ENCODE data around the gene GEMIN4. TPM values are rescaled to one million over a fixed set of nuclear protein-coding genes. Genes with fewer than 3 reads are reported as not detected.

Gene GEMIN4
- total RNA-seq, result 10 to 100 TPM; 15.4 to 21.2 (median 19.0) TPM

DNA sequence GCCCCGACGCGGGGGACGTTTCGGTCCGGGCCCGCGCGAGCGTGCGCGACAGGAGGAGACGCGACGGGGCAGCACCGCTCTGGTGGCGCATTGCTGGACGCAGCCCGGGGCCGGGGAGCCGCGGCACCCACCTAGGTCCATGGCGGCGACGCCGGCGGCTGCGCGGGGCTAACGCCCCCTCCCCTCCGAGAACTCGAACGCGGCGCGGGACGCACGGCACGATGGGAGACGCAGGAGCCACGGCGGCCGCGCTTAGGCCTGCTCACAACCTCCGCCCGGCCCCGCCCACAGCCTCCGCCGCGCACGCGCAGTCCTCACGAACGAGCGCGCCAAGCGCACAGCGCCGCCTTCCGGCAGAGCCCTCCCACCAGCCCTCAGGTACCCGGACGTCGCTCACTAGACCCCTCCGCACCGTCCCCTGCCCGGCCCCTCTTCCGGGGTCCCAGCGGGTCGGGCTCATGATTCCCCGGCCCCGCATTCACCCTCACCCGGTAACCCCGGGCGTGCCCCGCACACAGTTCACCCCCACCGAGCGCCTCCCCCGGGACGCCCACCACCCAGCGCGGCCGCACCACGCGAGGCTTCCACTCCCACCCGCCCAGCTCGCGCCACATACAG, at the start of gene GEMIN4:
TSS of gene GEMIN4 (minus strand) at position 263 of the 618 bp plus-strand sequence. CDS start at position 141, 122 bp downstream.
- peak; percentile 89 to 91 for TF ChIP-seq POLR2AphosphoS5 (IDR thresholded peaks at IDR 0.05)
- peak; percentile 62 for TF ChIP-seq POLR2A (IDR thresholded peaks at IDR 0.05; ENCODE audit: low read depth)
- TF ChIP-seq, protein P1, sequence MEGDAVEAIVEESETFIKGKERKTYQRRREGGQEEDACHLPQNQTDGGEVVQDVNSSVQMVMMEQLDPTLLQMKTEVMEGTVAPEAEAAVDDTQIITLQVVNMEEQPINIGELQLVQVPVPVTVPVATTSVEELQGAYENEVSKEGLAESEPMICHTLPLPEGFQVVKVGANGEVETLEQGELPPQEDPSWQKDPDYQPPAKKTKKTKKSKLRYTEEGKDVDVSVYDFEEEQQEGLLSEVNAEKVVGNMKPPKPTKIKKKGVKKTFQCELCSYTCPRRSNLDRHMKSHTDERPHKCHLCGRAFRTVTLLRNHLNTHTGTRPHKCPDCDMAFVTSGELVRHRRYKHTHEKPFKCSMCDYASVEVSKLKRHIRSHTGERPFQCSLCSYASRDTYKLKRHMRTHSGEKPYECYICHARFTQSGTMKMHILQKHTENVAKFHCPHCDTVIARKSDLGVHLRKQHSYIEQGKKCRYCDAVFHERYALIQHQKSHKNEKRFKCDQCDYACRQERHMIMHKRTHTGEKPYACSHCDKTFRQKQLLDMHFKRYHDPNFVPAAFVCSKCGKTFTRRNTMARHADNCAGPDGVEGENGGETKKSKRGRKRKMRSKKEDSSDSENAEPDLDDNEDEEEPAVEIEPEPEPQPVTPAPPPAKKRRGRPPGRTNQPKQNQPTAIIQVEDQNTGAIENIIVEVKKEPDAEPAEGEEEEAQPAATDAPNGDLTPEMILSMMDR (IDR thresholded peaks at IDR 0.05), result peak in 2 of 3 experiments; percentile 95 to 97
- TF ChIP-seq EP300 (IDR thresholded peaks at IDR 0.05), result no peak
- under 1% methylated on average over 30 of the region's 87 CpGs for WGBS
- intact Hi-C loops (cut with DNase I), result loop anchor here (5.0 kb wide), 1 partner anchor 35 kb away; no protein-coding TSS in a partner anchor

DNA sequence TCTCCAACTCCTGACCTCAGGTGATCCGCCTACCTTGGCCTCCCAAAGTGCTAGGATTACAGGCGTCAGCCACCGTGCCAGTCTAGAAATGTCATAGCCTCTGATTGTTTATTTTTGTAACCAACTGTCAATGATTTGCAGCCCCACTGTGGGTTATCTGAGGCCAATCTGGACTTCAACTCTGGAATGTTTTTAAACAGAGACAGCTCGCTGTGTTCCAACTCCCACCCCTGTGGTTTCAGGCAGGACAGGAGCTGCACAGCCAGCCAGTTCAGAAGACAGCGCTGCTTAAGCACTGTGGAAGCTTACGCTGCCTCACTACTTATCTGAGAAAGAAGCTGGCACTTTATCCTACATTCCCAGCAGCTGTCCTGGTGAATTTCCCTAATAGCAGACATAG, 49.6 kb upstream of the GEMIN4 start:
- Histone ChIP-seq H3K4me1 (no peaks in the 10 kb centered on the region), H3K27me3 (no peaks in the 10 kb centered on the region), H3K27ac (replicated peaks in 1 of 4) (no peak overlapping the region), H3K9me3 (no peaks in the 10 kb centered on the region), H3K4me3 (no peak overlapping the region), H3K36me3 (peaks cover 3 to 66% (median 36%) of the 10 kb centered on the region in 4 donors)
- intact Hi-C loops (cut with DNase I), result no loop called here
- WGBS, result 73% methylated on average over 6 of the region's 6 CpGs
- DNase-seq (ENCODE audit: extremely low spot score), result no peak
- no peak for TF ChIP-seq EP300 (IDR thresholded peaks at IDR 0.05)
- no peak for TF ChIP-seq POLR2A (IDR thresholded peaks at IDR 0.05; ENCODE audit: low read depth)
- TF ChIP-seq POLR2AphosphoS5 (IDR thresholded peaks at IDR 0.05), result no peak
- TF ChIP-seq, protein P1 (IDR thresholded peaks at IDR 0.05), result no peak

More for the DNA sequence above, at the start of gene GEMIN4:
- Histone ChIP-seq H3K4me3 (peak within 1 kb of the TSS; percentile 75 to 85 (median 80)), H3K9me3 (no peaks in the 10 kb centered on the region), H3K27ac (replicated peaks in 1 of 4) (peak within 1 kb of the TSS; percentile 80 to 92 (median 86)), H3K36me3 (peaks cover 6 to 22% (median 18%) of the 10 kb centered on the region in 4 donors), H3K4me1 (peaks cover 14 to 38% (median 24%) of the 10 kb centered on the region in 4 donors), H3K27me3 (no peaks in the 10 kb centered on the region)
- peak; percentile 97 for DNase-seq (ENCODE audit: extremely low spot score)

DNA sequence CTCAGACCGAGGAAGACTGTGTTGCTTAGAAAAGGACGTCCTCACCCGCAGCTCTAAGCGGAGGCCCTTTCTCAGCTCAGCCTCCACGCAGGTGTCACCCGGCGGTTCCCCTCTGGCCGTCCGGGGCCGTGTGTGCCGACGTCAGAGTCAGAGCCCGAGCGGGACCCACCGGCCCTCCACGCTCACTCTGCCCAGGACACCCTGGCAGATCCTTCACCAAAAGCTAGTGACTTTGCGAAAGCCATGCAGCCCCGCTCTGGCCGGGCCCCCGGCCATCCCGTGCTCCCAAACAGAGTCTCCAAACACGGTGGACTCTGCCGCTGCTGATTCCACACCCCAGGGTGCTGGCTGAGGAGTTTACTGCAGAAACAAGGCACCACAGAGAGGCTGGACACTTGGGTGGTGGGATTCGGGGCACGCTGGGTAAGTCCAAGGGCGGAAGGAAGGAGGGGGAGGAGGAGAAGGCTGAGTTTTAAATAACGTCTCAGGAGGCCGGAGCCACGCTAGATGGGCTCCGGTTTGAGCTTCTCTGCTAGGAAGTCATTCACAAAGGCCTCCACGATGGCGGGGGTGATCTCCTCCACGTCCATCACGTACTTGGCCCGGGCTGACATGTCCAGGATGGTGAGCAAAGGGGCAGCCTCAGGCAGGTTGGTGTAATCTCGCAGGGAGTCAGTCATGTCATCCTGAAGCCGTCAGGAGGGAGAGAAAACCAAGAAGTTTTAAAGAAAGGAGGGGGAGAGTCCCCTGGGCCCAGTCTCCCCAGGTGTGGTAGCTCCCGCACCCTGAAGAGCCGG, 48.6 kb upstream of the GEMIN4 start:
- Histone ChIP-seq H3K27me3 (no peaks in the 10 kb centered on the region), H3K9me3 (no peaks in the 10 kb centered on the region), H3K4me1 (peaks cover 0 to under 1% (median 0%) of the 10 kb centered on the region in 4 donors), H3K36me3 (peaks cover 3 to 59% (median 36%) of the 10 kb centered on the region in 4 donors), H3K27ac (replicated peaks in 1 of 4) (no peak overlapping the region), H3K4me3 (no peak overlapping the region)
- intact Hi-C loops (cut with DNase I), result no loop called here
- TF ChIP-seq EP300 (IDR thresholded peaks at IDR 0.05) (no peak), POLR2A (IDR thresholded peaks at IDR 0.05; ENCODE audit: low read depth) (no peak), POLR2AphosphoS5 (IDR thresholded peaks at IDR 0.05) (no peak)
- TF ChIP-seq, protein P1 (IDR thresholded peaks at IDR 0.05), result no peak
- no peak for DNase-seq (ENCODE audit: extremely low spot score)
- 82% methylated on average over 37 of the region's 39 CpGs for WGBS

DNA sequence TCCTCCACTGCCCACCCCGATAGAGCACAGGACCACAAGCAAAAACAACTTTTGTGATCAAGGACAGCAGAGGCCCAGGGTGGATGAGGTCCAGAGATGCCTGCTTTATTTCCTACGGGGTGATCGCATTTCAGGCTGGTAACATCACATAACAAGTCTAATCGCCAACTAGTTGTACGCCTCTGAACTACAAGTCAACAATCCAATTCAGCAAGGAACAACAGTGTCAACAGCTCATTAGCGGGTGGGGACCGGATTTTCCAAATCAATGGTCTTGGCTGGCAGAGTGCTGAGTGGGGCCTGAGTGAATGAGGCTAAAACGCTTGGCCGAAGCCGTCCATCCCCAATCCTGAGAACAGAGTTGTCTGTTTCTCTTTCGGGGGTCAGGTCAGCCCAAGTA, 47.2 kb upstream of the GEMIN4 start:
- H3K27ac ChIP-seq (replicated peaks in 1 of 4), result no peak overlapping the region
- no peaks in the 10 kb centered on the region for H3K27me3 ChIP-seq
- H3K9me3 ChIP-seq, result no peaks in the 10 kb centered on the region
- no peak overlapping the region for H3K4me3 ChIP-seq
- intact Hi-C loops (cut with DNase I), result loop anchor here (10.0 kb wide), 1 partner anchor 56 kb away; no protein-coding TSS in a partner anchor
- WGBS, result 90% methylated on average over 7 of the region's 11 CpGs
- peaks cover 3 to 47% (median 31%) of the 10 kb centered on the region in 4 donors for H3K36me3 ChIP-seq
- no peak for DNase-seq (ENCODE audit: extremely low spot score)
- no peak for TF ChIP-seq EP300 (IDR thresholded peaks at IDR 0.05)
- no peak for TF ChIP-seq POLR2AphosphoS5 (IDR thresholded peaks at IDR 0.05)
- no peak for TF ChIP-seq POLR2A (IDR thresholded peaks at IDR 0.05; ENCODE audit: low read depth)
- TF ChIP-seq, protein P1 (IDR thresholded peaks at IDR 0.05), result no peak
- peaks cover 11 to 14% (median 13%) of the 10 kb centered on the region in 4 donors for H3K4me1 ChIP-seq

Data from esophagus muscularis mucosa (tissue), 4 donors.